Esophagus squamous epithelium (tissue), 4 donors: Measurements from ENCODE around the gene BRD7.

Source experiments
- CTCF ChIP-seq, 6 experiments: fragments of 450-650 bp in 4 of 6; fragments of 200-600 bp in 2 of 6; sonication (generic) in 2 of 6; IDR thresholded peaks; one replicate each; pipeline ENCODE4 v1.5.1; 2016 to 2019; ENCODE audit warnings: antibody characterized with exemption in 6 of 6, mild to moderate bottlenecking in 4 of 6, moderate library complexity in 4 of 6
- POLR2A ChIP-seq, 4 donors: fragments of 450-650 bp; IDR thresholded peaks; one replicate each; pipeline ENCODE4 v1.6.1; 2017; ENCODE audit warnings: antibody characterized with exemption in 4 of 4, mild to moderate bottlenecking in 4 of 4, moderate library complexity in 3 of 4

- TF ChIP-seq CTCF (IDR thresholded peaks at IDR 0.05), result no peak
- no peak for TF ChIP-seq POLR2A (IDR thresholded peaks at IDR 0.05)
Measured at GRCh38 chr16:50279504-50279865, 89.3 kb downstream of the BRD7 start.
